ENCODE measurements around the gene ROR1.

ROR1 gene

DNA sequence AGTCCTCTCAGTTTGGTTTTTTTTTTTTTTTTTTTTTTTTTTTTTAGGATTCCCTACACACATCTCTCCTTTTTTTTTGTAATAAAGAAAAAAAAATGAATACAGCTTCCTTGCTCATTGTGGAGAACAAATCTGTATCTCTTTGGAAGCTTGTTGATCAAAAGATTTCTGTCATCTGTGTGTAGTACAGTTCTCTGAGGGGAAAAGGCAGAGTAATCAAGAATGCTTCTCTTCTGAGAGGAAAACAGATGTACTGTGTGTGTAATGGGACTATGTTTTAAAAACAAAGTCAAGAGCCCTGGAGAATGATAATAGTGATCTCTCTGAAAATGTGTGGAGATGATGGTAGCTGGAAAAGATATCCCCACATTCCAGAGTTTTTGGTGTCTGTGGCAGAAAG is 16.5 kb upstream of the ROR1 start:
- no peak overlapping the region for H3K4me3 ChIP-seq (ENCODE audit: low read length)
- DNase-seq (ENCODE audit: low read depth), result no peak
- TF ChIP-seq, protein P1, sequence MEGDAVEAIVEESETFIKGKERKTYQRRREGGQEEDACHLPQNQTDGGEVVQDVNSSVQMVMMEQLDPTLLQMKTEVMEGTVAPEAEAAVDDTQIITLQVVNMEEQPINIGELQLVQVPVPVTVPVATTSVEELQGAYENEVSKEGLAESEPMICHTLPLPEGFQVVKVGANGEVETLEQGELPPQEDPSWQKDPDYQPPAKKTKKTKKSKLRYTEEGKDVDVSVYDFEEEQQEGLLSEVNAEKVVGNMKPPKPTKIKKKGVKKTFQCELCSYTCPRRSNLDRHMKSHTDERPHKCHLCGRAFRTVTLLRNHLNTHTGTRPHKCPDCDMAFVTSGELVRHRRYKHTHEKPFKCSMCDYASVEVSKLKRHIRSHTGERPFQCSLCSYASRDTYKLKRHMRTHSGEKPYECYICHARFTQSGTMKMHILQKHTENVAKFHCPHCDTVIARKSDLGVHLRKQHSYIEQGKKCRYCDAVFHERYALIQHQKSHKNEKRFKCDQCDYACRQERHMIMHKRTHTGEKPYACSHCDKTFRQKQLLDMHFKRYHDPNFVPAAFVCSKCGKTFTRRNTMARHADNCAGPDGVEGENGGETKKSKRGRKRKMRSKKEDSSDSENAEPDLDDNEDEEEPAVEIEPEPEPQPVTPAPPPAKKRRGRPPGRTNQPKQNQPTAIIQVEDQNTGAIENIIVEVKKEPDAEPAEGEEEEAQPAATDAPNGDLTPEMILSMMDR (conservative IDR thresholded peaks at IDR 0.05; ENCODE audit: low read depth, low read length), result no peak

DNA sequence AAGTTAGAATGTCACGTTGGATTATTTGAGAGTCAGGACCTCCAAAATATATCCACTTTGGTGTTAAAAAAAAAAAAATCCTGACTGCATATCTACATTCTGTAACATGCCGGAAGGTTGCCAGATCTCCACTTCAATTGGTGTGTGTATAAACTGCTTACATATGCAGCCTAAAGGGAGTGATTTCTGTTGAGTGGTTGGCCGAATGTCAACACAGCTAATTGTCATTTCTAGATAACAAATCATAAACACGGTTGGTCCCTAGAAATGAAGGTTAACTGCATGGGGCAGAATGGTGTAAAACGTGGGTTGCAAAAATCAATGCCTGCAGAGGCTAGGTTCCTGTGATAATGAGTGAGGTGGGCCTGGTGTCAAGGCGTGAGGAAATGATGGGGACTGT is 15.0 kb upstream of the ROR1 start:
- H3K4me3 ChIP-seq (ENCODE audit: low read length), result no peak overlapping the region
- no peak for DNase-seq (ENCODE audit: low read depth)
- TF ChIP-seq, protein P1 (conservative IDR thresholded peaks at IDR 0.05; ENCODE audit: low read depth, low read length), result no peak

DNA sequence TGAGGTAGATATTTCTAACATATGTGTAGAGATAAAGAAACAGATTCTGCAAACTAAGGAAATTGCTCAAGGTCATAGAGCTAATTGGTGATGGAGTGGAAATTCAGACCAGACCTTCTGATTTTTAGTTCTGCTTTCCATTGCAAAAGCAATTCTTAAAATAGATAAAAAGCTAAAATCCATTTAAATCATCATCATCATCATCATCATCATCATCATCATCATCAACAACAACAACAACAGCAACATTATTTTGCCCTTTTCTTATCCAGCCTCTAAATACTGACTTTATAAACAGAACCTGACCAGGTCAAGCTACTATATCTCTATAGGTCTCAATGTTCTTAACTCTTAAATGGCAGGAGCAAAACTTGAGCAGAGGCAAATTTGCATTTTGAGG is 14.0 kb upstream of the ROR1 start:
- TF ChIP-seq, protein P1 (conservative IDR thresholded peaks at IDR 0.05; ENCODE audit: low read depth, low read length), result no peak
- H3K4me3 ChIP-seq (ENCODE audit: low read length), result no peak overlapping the region
- no peak for DNase-seq (ENCODE audit: low read depth)

DNA sequence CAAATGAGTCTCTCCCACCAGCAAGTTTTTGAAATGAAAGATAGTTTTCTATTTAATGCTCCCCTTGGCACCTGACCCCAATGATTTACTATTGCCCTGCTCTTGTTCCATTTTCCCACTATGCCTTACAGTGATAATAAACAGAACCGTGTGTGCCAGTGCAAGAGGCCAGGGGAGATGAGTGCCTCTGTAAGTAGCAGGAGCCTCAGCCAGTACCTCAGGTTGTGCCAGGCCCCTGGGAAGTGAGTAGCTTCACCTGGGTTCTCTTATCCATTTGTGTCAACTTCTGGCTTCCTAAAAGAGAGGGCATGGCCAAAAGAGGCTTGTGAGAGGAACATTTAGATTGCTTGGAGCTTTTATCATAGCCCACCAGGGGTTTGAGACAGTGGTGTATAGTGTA is 3.4 kb upstream of the ROR1 start:
- TF ChIP-seq, protein P1 (conservative IDR thresholded peaks at IDR 0.05; ENCODE audit: low read depth, low read length), result no peak
- DNase-seq (ENCODE audit: low read depth), result no peak
- H3K4me3 ChIP-seq (ENCODE audit: low read length), result no peak overlapping the region

DNA sequence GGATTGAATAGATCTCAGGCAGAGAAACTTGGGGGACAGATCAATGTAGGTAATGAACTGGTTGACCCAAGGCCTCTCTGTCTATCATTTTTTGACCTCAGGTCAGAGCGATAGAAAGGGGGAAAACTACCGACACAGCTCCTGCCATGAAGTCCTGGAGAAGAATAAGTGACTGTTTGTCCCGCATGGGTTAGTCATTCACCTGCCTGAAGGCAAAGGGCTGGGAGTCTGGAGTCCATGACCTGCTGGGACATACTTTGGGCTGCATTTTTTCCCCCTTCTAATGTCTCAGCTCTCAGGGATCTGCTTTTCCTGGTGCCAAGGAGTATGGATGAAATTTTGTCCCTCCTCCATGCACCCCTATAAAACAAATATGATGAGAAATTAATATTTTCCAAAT is 1.6 kb upstream of the ROR1 start:
- no peak overlapping the region for H3K4me3 ChIP-seq (ENCODE audit: low read length)
- TF ChIP-seq, protein P1 (conservative IDR thresholded peaks at IDR 0.05; ENCODE audit: low read depth, low read length), result no peak
- DNase-seq (ENCODE audit: low read depth), result no peak

DNA sequence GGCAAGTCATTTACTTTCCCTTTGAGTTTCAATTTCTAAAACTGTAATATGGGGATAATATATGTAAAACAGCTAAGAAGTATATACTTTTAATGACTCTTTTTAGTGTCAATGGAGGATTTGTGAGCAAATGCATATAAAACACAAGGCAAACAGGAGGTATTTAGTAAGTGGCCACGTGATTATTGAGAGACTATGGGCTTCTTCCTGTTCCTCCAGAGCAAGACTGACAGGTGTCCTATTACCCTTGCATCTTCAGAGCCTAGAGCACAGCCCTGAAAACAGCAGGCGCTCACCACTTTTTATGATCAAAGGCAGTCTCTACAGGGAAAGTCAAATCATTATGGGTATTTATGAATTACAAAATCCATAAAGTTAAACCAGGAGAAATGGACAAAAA is 941 bp upstream of the ROR1 start:
- DNase-seq (ENCODE audit: low read depth), result no peak
- no peak overlapping the region for H3K4me3 ChIP-seq (ENCODE audit: low read length)
- TF ChIP-seq, protein P1 (conservative IDR thresholded peaks at IDR 0.05; ENCODE audit: low read depth, low read length), result no peak

DNA sequence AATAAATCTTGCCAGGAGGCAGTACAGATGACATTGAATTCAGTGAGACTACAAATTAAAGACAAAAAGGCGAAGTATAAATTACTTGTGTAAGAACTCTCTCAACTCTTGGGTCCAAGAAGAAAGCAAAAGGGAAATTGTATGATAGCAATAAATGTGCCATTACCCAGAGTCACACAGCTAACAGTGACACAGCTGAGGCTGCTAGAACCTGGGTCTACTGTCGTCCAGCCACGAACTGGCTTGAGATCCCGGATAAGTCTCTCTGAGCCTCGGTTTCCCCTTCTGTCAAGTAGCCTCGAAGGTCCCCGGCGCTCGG is 362 bp upstream of the ROR1 start:
- TF ChIP-seq, protein P1 (conservative IDR thresholded peaks at IDR 0.05; ENCODE audit: low read depth, low read length), result no peak
- H3K4me3 ChIP-seq (ENCODE audit: low read length), result peak overlapping the region; percentile 88
- no peak for DNase-seq (ENCODE audit: low read depth)
